ENCODE measurements around the gene ZMAT3.
"Not testable (repeated sequence)": the region's sequence is repeated elsewhere in the genome, so short reads cannot be mapped to it uniquely, and the experiment has no call there.

The ZMAT3 gene

GRCh38 chr3:179069762-179070390 lies 1.7 kb downstream of the ZMAT3 start:
- TF ChIP-seq ZFX (IDR thresholded peaks at IDR 0.05): no peak
- TF ChIP-seq, protein P1, sequence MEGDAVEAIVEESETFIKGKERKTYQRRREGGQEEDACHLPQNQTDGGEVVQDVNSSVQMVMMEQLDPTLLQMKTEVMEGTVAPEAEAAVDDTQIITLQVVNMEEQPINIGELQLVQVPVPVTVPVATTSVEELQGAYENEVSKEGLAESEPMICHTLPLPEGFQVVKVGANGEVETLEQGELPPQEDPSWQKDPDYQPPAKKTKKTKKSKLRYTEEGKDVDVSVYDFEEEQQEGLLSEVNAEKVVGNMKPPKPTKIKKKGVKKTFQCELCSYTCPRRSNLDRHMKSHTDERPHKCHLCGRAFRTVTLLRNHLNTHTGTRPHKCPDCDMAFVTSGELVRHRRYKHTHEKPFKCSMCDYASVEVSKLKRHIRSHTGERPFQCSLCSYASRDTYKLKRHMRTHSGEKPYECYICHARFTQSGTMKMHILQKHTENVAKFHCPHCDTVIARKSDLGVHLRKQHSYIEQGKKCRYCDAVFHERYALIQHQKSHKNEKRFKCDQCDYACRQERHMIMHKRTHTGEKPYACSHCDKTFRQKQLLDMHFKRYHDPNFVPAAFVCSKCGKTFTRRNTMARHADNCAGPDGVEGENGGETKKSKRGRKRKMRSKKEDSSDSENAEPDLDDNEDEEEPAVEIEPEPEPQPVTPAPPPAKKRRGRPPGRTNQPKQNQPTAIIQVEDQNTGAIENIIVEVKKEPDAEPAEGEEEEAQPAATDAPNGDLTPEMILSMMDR (conservative IDR thresholded peaks at IDR 0.05): no peak
- H3K27ac ChIP-seq: no peak overlapping the region

DNA sequence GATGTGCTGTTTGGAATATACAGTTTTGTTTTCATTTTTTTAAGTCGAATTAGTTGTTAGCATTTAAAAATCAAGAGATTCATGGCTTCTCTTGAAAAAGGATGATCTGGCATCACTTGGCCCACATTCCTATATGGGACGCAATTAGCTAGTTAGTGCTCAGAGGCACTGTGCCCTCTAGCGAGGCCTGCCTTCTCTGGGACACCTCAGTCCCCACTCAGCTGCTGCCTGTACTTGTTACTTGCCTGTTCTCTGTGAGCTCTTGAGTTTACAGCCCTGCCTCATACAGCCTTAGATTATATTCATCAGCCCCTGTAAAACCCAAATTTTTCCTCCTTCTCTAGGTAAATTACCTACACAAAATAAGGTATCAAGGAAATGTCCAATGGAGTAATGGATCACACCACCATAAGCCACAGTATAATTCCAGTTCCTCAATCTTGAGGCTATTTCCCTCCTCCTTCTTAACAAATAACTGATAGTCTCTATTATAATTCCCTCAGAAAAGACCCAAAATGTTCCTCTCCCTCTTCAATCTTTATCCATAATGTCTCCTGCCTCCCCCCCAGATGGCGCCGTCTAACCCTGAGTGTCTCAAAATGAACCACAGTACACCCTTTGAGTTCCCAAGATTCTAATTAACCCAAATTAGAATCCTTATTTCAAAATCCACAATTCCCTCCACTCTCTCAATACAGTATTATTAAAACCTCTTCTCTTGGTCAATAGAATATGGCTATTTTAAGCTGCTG lies 2.7 kb downstream of the ZMAT3 start:
- no peak overlapping the region for H3K27ac ChIP-seq
- TF ChIP-seq, protein P1 (conservative IDR thresholded peaks at IDR 0.05): peak; percentile 77
- TF ChIP-seq ZFX (IDR thresholded peaks at IDR 0.05): no peak

DNA sequence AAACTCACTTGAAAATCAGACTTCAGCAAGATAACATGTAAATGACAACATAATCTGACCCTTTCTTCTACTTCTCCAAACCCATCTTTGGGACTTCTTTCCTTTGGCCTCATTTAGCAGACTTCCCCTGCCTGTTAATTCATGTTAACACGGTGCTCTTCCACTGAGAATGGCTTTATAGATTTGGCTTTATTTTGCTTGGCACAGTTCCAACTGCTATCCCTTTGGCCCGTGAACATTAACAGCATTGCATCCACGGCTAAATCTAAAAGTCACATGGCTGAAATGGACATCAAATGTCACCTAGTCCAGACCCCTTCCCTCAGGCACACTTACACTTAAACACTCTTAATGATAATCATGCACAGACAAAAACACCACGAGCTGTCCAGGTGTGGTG lies 3.8 kb downstream of the ZMAT3 start:
- no peak overlapping the region for H3K27ac ChIP-seq
- TF ChIP-seq, protein P1 (conservative IDR thresholded peaks at IDR 0.05): no peak
- TF ChIP-seq ZFX (IDR thresholded peaks at IDR 0.05): no peak

DNA sequence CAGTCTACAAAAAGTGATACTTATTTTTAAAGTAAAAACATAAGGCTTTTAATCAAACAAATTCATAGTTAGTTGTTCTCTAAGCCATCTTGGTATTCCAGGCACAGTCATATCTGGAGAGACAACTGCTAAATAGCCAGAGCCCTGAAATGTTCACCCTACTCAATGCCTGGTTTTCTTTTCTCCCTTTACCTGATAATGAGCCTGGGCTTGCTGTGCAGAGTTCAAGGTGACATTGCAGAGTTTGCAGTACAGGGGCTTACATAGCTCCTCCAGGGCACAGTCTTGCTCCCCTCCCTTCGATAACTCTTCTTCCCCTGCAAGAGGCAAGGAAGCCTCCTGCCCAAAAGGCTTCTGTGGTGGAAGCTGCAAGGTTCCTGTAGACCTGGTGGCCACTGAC lies 4.3 kb downstream of the ZMAT3 start:
- TF ChIP-seq, protein P1 (conservative IDR thresholded peaks at IDR 0.05): no peak
- TF ChIP-seq ZFX (IDR thresholded peaks at IDR 0.05): no peak
- H3K27ac ChIP-seq: no peak overlapping the region

DNA sequence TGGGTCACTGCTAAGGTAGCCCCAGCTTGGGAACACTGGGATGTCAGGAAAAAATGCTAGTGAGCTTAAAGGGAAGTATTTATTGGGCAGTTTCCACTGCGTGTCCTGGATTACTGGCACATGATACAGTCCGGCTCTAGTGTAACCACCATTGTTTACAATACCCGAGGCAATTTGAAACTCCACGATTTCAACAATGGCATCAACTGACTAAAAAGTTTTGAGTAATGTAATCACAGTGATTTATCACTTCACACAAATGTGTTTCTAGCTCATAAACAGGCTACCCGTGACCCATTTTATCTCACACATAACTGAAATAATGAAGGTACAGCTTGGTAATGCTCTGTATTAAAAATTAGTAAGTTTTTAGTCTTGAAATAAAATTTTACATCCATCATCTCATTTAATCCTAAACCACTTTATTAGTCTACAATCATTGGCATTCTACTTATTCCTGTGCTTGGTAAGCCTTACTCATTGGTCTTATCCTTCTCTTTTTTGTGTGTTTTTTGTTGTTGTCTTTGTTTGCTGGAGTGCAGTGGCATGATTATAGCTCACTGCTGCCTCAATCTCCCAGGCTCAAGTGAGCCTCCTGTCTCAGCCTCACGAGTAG lies 7.6 kb downstream of the ZMAT3 start:
- peak overlapping the region; percentile 42; the same call in 1 of the 2 replicates for H3K27ac ChIP-seq
- TF ChIP-seq, protein P1 (conservative IDR thresholded peaks at IDR 0.05): no peak
- TF ChIP-seq ZFX (IDR thresholded peaks at IDR 0.05): no peak

- H3K27ac ChIP-seq: no peak overlapping the region
- TF ChIP-seq, protein P1 (conservative IDR thresholded peaks at IDR 0.05): no peak
- no peak for TF ChIP-seq ZFX (IDR thresholded peaks at IDR 0.05)
Measured at GRCh38 chr3:179056326-179056725, 15.3 kb downstream of the ZMAT3 start.

GRCh38 chr3:179054565-179054964 lies 17.0 kb downstream of the ZMAT3 start:
- not testable (repeated sequence) for H3K27ac ChIP-seq
